Activated CD8-positive, alpha-beta memory T cell treated with anti-CD3 and anti-CD28 coated beads, Interleukin-2, amount 50 U/mL, for 24 hours (primary cell): Measurements from ENCODE around the gene ADAP1.

Source experiments
- DNase-seq: peaks from one replicate; pipeline ENCODE4 v3.0.0-alpha.2; 2020; ENCODE audit errors: extremely low read depth

Gene ADAP1

DNA sequence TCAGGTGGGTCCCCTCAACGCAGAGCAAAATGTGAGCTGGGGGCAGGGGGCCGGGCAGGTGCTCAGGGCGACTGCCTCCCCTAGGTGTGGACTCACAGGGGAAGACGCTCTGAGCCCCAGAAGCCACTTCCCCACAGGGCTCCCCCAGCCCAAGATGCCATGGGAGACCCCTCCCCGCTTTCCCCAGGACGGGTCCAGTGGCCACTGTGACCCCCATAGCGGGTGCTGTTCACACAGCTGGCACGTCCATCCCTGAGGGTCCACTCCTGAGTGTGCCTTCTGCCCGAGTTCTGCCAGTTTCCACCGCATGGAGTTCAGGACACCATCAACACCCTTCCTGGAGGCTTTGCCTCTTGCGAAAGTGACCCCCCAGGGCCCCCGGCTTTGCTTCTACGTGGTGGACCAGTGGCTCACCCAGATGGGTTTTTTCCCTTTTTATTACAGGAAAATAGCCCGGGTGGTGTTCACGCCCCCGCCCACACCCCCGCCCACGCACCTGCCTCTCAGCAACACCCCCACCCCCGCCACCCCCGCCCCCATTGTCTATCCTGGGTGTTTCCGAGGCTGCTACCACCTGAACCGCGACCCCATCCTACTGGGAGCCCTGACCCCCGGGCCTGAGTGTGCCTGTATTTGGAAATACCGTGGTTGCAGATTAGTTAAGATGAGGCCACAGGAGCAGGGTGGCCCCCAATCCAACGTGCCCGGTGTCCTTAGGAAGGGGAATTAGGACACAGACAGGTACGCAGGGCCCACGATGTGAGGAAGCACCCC lies 32.0 kb downstream of the ADAP1 start:
- DNase-seq = no peak

DNA sequence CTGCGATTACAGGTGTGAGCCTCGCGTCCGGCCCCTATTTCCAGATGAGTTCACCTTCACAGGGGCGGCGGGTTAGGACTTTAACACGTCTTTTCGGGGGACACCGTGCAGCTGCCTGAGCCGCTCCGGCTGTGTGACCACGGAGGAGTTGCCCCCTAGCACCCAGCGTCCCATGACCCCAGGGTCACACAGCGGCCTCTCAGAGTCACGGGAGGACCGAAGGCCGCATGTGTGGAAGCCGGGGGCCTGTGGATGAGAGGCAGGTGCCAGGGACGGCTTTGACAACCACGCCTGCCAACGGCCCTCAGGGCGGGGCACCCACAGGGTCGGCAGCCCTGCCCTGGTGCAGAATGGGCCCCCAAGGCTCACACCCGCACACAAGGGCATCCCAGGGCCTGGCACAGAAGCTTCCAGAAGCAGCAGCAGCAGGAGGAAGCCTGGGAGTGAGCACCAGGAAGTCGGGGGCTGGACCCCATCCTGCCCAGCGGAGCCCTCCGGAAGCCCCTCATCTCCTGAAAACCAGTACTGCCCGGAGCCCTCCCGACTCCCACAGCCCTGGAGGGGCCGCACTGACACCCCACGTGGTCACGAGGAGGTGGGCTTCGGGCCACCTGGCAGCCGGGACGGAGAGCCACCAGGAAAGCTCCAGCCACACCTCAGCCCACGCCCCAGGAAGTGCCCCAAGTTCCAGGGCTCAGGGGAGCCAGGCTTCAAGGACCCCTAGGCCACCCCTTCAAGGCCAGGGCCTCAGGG lies 32.7 kb downstream of the ADAP1 start:
- no peak for DNase-seq

DNA sequence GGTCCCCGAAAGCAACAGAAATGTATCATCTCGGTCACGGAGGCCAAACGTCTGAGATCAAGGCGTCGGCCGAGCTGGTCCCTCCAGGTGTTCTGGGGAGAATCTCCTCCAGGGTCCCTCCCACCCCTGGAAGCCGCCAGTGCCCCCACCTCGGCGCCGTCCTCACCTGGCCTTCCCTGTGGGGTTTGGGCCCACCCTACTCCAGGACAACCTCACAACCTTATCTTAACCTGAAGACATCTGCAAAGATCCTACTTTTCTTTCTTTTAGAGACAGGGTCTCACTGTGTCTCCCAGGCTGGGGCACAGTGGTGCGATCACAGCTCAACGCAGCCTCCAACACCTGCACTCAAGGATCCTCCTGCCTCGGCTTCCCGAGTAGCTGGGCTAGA lies 33.4 kb downstream of the ADAP1 start:
- no peak for DNase-seq

DNA sequence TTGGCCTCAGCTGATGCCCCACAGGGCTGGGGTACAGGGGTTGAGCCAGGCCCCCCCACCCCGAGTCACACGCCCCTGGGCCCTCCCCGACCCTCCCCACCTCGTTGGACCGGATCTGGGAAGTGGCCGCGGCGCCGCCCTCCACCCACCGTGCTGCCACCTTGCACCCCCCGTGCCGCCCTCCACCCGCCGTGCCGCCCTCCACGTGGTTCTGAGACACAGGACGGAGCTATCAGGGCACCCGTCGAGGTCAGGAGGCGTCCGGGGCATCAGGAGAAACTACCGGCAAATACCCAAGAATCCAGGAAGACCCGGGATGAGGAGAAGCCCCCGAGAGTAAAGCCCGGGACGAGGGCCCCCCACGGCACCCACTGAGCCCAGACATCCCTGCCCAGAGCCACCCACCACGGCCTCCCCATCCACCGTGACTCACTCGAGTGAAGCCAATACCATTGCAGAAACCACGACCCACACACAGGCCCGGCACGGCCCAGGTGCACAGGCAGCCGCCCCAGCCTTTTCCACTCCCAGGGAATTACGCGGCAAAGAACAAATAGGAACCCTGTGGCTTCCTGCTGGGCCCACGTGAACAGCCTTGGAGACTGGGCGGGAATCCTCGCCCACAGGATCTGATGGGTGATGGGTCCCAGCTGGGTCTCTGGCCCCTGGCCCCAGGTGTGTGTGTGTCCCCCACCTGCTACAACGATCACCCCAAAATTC lies 34.0 kb downstream of the ADAP1 start:
- no peak for DNase-seq

DNA sequence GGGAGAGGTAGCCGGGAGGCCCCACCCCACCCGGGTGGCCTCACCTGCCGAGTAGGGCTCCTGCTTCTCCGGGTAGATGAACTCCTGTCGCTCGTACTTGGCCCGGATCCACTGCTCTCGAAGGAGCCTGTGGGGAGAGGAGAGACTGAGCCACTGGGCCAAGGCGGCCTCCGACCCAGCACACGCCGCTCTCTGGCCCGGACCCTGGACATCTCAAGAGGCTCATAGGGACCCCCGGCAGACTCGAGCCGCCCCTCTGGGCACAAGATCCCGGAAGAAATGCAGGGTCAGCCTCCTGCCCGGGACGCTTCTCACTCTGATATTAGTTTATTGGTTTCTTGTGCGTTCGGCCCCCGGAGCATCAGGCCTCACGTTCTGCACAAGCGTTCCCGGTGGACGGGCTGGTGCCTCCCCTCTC lies 34.5 kb downstream of the ADAP1 start:
- DNase-seq = no peak

DNA sequence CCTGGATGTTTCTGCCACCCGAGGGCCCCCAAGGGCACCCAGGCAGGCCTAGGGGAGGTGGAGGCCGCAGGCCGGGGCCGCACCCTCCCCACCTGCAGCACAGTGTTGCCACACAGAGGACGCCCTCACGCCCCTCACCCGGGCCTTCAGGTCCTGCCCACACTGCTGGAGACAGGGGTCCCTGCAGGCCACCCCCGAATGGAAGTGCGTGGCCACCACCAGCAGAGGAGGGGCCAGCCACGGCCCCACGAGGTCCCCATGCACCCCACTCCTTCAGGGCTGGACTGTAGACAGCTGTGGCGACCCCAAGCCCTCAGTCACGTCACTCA lies 35.4 kb downstream of the ADAP1 start:
- no peak for DNase-seq

DNA sequence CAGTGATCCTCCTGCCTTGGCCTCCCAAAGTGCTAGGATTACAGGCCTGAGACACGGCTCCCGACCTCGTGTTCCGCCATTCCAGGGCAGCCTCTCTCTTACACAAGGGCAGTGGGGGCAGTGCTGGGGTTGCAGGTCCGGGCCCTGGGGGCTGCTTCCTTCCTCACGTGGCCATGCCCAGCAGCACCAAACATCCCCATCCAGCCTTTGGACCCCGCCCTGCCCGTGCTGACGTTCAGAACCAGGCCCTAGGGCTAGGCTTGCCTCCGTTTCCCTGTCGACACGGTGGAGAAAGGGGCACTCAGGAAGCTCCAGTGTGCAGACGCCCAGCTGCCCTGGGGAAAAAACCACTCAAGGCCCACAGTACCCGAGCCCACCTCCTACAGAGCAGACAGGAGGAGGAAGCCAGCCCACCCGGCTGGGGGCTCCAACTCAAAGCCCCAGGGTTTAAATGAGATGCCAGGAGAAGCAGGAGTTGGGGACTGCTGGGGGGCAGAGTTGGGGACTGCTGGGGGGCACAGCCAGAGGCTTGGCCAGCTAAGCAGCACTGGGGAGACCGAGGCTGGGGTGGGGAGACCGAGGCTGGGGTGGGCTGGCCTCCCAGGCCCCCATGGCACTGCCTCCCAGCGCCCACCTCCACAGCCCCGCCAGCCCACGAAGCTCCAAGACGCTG lies 35.9 kb downstream of the ADAP1 start:
- no peak for DNase-seq

DNA sequence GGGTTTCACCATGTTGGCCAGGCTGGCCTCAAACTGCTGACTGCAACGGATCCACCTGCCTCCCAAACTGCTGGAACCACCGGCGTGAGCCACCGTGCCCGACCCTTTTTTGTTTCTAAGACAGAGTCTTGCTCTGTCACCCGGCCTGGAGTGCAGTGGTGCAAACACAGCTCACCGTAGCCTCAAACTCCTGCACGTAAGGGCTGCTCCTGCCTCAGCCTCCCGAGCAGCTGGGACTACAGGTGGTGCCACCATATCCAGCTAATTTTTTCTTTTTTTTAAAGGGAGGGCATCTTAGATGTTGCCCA lies 36.4 kb downstream of the ADAP1 start:
- DNase-seq = no peak

DNA sequence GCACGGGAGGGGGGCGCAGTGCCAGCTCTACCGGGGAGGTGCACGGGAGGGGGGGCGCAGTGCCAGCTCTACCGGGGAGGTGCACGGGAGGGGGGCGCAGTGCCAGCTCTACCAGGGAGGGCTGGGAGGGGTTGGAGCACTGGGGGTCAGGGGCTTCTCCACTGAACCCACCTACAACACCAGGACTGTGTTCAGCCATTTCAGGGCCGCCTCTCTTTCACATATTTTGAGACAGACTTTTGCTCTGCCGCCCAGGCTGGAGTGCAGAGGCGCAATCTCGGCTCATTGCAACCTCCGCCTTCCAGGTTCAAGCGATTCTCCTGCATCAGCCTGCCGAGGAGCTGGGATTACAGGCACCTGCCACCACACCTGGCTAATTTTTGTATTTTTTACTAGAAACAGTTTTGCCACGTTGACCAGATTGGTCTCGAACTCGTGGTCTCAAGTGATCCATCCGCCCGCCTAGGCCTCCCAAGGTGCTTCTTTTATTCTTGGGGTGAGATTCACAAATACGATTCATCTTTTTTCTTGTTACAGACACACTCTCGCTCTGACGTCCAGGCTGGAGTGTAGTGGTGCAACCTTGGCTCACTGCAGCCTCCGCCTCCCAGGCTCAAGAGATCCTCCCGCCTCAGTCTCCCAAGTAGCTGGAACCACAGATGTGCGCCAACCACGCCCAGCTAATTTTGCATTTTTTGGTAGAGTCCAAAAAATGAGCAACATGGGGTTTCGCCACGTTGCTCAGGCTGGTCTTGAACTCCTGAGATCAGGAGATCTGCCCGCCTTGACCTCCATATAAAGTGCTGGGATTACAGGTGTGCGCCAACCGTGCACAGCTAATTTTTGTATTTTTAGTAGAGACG lies 37.0 kb downstream of the ADAP1 start:
- no peak for DNase-seq

DNA sequence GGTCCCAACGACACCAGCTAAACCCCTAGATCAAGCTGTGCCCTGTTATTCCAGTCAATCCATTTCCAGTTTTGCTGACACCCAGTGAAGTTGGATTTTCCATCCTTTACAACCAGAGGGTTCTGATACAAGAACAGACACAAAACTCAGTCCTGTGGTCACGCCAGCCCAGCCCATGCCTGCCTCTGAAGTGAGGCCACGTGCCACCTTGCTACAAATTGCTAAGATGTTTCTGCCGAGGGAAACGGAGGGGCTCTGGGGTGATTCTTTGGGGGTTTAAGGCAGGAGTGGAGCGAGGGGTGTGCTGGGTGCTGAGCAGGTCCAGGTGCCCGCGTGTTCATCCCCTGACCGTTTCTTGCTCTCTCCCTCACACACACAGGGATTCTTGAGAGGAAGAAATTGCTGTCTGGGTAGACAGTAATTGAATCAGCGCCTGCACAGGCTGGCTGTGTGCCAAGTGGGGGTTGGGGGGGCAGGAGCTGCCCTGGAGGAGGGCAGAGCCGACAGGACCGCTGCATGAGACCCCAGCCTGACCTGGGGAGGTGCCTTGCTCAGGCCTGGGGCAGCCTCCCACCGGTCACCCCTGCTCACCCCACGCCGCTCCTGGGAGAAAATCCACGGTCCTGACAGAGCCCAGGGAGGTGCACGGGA lies 38.1 kb downstream of the ADAP1 start:
- DNase-seq = no peak

DNA sequence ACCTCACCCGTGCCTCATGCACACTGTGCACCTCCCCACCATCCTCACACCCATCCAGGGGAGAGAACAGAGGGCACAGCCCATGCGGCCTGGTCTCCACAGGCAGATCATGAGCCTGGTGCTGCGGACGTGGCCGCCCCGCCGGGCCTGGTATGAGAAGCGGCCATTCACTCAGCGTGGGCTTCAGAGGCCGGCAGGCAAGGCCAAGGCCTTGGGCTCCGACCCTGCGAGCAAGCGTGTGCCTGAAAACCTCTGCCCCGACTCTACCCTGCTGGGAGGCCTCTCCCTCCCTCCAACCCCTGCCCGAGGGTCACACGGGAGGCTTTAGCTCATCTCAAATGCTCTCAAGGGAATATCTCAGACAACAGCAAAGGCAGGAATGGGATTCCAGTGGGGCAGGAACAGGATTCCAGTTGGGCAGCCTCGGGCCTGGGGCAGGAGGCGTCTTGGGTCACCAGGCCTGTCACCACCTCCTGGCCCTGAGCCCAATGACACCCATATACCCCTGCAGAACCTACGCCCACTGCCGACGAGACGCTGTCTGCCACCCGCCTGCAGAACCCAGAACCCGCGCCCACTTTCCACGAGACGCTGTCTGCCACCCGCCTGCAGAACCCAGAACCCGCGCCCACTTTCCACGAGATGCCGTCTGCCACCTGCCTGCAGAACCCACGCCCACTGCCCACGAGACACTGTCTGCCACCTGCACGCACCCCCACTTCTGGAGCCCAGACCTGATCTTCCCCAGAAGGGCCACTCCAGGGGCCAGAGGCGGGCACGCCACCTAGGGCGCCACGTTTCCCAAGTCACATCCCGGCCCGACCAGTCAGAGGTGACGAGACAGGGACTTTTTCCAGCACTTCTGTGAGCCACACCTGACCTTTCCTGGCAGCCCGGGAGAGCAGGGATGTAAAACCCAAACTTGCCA lies 38.9 kb downstream of the ADAP1 start:
- DNase-seq = no peak

DNA sequence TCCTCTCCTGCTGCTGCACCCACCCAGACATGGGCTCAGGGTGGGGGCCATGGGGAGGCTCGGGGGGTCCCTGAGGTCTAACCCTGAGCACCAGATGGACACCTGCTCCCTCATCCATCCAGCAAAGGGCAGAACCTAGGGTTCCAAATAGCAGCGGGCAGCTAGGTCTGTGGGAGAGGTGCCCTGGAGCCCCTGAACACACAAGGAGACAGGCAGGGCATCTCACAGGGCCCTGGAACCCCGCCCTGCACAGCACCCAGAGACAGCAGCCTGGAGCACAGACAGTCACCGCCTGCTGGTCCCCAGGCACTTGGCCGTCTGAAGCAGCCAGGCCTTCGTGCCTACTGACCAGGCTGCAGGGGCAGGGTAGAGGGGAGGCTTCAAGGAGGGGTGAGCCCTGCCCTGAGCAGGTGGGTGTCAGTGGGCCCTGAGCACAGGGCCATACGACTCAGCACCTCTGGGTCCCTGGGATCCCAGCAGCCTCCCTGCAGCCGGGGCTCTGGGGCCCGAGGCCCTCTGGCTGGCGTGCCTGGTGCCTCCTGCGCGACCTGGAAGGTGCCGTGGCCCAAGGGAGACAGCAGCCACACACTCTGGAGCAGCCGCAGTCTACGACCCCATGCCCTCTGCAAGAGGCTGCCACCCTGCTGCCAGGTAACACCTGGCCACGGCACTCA lies 39.8 kb downstream of the ADAP1 start:
- no peak for DNase-seq

DNA sequence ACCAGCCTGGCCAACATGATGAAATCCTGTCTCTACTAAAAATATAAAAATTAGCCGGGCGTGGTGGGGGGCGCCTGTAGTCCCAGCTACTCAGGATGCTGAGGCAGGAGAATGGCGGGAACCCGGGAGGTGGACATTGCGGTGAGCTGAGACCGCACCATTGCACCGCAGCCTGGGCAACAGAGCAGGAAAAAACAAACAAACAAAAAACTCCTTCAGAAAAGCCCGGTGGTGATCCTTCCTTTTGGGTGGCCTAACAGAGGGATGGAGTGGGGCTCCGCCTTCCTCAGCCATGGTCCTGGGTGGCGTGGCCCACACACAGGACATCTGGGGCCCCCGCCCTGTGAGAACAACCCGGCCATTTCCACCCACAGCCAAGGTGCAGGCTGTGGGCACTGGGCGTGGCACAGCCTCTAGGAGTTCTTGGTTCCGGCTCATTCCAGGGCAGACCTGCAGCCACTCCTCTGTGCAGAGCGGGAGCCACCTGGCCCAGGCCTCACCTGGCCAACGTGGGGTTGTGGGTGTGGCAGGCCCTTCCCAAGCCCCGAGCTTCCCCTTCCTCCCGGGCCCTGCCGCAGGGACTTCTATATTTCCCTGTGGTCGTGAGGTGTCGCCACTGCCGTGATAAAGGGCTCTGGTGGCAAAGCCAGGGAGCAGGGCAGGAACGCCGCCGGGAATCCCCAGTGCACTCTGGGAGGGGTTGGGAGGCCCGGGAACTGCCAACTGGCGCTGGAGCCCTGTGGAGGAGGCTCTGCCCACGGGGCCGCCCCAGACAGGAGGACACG lies 40.6 kb downstream of the ADAP1 start:
- no peak for DNase-seq

DNA sequence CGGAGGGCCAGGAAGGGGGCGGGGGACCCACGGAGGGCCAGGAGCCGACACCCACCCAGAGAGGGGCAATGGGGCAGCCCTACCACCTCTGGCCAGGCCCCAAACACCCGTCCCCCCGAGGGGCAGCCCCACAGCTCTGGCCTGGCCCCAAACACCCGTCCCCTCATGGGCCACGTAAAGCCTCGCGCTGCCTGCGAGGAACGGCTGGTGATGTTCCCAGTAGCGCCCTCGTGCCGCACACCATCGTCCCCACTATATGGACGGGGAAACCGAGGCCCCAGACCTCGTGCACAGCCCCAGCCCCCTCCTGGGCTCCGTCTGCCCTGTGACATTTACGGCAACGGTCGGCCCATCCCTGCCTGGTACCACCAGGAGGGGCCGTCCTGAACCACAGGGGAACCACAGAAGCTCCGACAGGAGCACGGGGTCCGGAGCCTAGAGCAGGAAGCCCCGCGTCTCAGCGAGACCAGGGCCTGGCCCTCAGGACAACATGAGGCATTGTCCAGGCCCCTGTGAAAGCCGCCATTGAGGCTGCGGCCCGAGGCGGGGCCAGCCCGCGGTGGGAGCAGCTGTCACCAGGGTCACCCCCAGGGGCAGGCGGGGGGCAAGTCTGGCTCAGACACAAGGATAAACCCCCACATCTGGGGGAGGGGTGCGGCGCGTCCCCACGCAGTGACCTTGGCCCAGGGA lies 42.5 kb downstream of the ADAP1 start:
- DNase-seq = no peak

DNA sequence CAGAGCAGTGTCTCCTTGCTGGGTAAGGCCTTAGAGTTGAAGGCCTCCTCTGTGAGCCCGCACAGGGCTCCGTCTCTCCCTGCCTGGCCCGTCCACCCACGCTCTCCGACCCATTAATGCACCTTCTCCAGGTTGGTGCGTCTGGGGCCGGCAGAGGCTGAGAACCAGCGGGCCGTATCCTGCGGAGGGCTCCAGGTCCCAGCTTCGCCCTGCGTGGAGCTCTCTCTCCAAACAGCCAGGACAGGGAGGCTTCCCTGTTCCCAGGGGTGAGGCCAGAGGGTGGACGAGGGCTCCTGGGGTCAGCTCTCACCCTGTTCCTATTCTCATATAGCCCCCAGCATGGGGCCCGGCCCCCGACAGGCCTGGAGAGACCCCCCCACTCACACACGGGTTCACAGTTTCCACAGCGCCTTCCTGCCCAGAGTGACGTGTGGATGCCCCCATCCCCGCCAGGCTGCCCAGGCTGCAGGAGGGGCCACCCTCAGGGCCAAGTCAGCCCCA lies 43.5 kb downstream of the ADAP1 start:
- no peak for DNase-seq

DNA sequence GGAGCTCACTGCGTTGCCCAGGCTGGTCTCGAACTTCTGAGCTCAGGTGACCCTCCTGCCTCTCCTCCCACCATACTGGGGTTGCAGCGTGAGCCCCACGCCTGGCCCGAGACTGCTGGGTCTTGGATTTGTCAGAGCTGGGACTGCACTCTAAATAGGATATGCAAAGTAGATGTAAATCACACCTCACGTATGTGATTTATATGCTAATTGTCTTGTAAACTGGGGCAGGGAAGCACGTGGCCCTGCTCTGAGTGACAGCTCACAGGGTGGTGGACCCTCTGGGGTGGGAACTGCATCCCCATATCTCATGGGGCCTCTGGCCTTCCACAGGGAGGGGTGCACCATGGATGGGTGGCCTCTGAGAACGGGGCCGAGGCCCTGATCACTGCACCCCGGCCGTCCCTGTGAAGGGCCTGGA lies 44.0 kb downstream of the ADAP1 start:
- no peak for DNase-seq
